ENCODE data around the gene AARS1.
"Not testable (repeated sequence)": the region's sequence is repeated elsewhere in the genome, so short reads cannot be mapped to it uniquely, and the experiment has no call there.

Gene AARS1

GRCh38 chr16:70289229-70290094 lies at the start of gene AARS1:
AARS1 (minus strand) TSS chr16:70289506; CDS start chr16:70282763, 6,743 bp downstream.
- peak; percentile 89 to 94 (median 92) for DNase-seq (ENCODE audit: low read depth in 3 of 3)

GRCh38 chr16:70337814-70338213 lies 48.5 kb upstream of the AARS1 start:
- DNase-seq (ENCODE audit: low read depth in 3 of 3): no peak

GRCh38 chr16:70332728-70333127 lies 43.4 kb upstream of the AARS1 start:
- not testable (repeated sequence) for DNase-seq (ENCODE audit: low read depth in 3 of 3)

DNA sequence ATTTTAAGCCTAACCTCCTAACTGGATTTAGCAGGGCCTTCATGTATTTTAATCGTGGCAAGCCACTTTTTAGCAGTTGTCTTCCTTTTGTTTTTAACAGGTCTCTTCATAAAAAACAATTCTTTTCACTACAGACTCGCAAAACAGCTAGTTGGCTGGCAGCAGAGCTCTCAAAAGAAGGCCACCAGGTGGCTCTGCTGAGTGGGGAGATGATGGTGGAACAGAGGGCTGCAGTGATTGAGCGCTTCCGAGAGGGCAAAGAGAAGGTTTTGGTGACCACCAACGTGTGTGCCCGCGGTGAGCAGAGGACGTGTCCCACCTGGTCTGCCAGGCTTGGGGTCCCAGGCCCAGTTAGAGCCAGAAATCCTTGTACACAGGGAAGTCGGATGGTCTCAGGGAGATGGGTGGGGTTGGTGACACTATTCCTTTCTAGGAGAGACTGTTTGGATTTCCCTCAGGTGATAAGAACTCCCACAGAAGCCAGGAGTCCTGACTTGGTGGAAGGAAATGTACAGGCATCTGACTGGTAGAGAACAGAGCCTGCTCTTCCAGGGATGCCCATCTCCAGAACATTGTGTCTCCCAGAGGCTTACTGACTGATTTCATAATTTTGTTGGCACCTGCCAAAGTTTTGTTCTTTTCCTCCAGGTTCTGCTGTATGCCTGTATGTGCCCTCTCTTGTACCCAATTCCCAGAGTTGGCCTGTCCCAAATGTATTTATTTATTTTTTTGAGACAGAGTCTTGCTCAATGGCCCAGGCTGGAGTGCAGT lies 42.5 kb upstream of the AARS1 start:
- peak in 1 of 3 experiments; percentile 4 for DNase-seq (ENCODE audit: low read depth in 3 of 3)

- DNase-seq (ENCODE audit: low read depth in 3 of 3): no peak
Measured at GRCh38 chr16:70331091-70331490, 41.8 kb upstream of the AARS1 start.

- no peak for DNase-seq (ENCODE audit: low read depth in 3 of 3)
Measured at GRCh38 chr16:70324998-70325747, 35.9 kb upstream of the AARS1 start.

GRCh38 chr16:70320121-70320520 lies 30.8 kb upstream of the AARS1 start:
- no peak for DNase-seq (ENCODE audit: low read depth in 3 of 3)

GRCh38 chr16:70307726-70308125 lies 18.4 kb upstream of the AARS1 start:
- DNase-seq (ENCODE audit: low read depth in 3 of 3): not testable (repeated sequence)

DNA sequence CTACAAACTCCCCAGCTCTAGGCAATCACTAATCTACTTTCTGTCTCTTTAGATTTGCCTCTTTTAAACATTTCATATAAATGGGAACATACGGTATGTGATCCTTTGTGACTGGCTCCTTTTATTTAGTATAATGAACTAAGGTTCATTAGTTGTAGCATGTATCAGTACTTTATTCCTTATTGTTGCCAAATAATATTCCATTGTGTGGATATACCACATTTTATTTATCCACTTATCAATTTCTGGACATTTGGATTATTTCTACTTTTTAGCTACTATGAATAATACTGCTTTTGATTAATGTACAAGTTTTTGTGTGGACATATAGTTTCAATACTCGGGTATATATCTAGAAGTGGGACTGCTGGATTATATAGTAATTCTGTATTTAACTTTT lies 17.6 kb upstream of the AARS1 start:
- DNase-seq (ENCODE audit: low read depth in 3 of 3): no peak

- no peak for DNase-seq (ENCODE audit: low read depth in 3 of 3)
Measured at GRCh38 chr16:70304892-70305448, 15.7 kb upstream of the AARS1 start.

GRCh38 chr16:70302745-70303144 lies 13.4 kb upstream of the AARS1 start:
- no peak for DNase-seq (ENCODE audit: low read depth in 3 of 3)

- no peak for DNase-seq (ENCODE audit: low read depth in 3 of 3)
Measured at GRCh38 chr16:70301121-70301520, 11.8 kb upstream of the AARS1 start.

- peak in 2 of 3 experiments; percentile 31 to 61 for DNase-seq (ENCODE audit: low read depth in 3 of 3)
Measured at GRCh38 chr16:70298988-70299938, 10.0 kb upstream of the AARS1 start, which contains the start of gene DDX19B. DDX19B (plus strand) TSS chr16:70299186; CDS start chr16:70299298, 112 bp downstream.

DNA sequence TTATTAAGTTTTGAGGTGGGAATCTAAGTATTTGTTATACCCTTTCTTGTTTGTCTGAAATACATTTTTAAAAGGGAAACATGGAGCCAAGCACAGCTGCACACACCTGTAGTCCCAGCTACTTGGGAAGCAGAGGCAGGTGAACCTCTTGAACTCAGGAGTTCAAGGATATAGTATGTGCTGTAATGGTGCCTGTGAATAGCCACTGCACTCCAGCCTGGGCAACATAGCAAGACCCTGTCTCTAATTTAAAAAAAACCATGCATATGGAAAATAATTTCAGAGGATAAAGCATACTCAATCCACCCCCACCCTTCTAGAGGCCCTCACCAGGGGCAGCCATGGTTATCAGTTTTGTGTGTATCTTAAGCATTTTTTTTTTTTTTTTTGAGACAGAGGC lies 6.3 kb upstream of the AARS1 start:
- DNase-seq (ENCODE audit: low read depth in 3 of 3): no peak

GRCh38 chr16:70294385-70295025 lies 5.2 kb upstream of the AARS1 start:
- DNase-seq (ENCODE audit: low read depth in 3 of 3): no peak

DNA sequence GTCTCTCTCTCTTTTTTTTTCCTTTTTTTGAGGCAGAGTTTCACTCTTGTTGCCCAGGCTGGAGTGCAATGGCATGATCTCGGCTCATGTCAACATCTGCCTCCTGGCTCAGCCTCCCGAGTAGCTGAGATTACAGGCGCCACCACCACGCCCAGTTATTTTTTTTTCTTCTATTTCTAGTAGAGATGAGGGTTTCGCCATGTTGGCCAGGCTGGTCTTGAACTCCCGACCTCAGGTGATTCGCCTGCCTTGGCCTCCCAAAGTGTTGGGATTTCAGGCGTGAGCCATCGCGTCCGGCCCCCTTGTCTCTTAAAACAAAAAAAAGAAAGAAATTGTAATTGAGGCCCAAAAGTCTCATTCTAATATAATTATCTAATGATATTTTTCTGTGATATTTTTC lies 2.8 kb upstream of the AARS1 start:
- not testable (repeated sequence) for DNase-seq (ENCODE audit: low read depth in 3 of 3)

GRCh38 chr16:70290949-70291519 lies 1.7 kb upstream of the AARS1 start:
- DNase-seq (ENCODE audit: low read depth in 3 of 3): no peak

DNA sequence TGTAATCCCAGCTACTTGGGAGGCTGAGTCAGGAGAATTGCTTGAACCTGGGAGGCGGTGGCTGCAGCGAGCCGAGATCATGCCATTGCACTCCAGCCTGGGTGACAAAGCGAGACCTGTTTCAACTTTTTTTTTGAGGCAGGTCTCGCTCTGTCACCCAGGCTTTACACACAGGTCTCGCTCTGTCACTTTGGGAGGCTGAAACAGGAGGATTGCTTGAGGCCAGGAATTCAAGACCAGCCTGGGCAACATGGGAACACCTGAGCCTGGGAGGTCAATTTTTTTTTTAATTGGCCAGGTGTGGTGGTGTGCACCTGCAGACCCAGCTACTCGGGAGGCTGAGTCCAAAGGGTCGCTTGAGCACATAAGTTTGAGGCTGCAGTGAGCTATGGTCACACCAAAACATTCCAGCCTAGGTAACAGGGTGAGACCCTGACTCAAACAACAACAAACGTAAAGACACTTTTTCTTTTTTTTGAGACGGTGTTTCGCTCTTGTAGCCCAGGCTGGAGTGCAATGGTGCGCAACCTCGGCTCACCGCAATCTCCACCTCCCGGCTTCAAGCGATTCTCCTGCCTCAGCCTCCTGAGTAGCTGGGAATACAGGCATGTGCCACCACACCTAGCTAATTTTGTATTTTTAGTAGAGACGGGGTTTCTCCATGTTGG lies 1.9 kb downstream of the AARS1 start:
- DNase-seq (ENCODE audit: low read depth in 3 of 3): not testable (repeated sequence)

DNA sequence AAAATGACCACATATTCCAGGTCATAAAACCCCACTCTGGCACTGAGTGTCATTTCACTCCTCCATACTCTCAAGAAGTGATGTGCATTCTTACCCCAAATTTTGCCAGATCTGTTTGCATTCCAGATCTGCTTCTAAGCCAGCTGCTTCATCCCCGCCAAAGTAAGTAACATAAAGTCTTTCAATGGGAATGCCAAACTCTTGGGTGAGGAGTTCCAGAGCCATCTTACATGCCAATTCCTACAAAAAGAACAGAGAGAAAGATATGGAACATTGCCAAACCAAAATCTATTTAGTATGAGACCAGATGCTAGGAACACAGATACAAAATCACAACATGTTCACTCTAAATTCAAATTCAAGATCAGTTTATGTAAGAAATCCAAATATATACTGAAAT lies 12.9 kb downstream of the AARS1 start:
- DNase-seq (ENCODE audit: low read depth in 3 of 3): no peak
